Activated CD8-positive, alpha-beta memory T cell treated with anti-CD3 and anti-CD28 coated beads, Interleukin-2, amount 50 U/mL, for 4 hours (primary cell): ENCODE data around the gene CRABP1.

ENCODE experiments used
- DNase-seq: peaks from one replicate; pipeline ENCODE4 v3.0.0-alpha.2; 2020

The CRABP1 gene

GRCh38 chr15:78317145-78317836 lies 22.9 kb upstream of the CRABP1 start:
- no peak for DNase-seq

- DNase-seq: no peak
Measured at GRCh38 chr15:78319588-78319987, 20.6 kb upstream of the CRABP1 start.

- DNase-seq: no peak
Measured at GRCh38 chr15:78320183-78320582, 20.0 kb upstream of the CRABP1 start.

- DNase-seq: no peak
Measured at GRCh38 chr15:78321041-78321570, 19.0 kb upstream of the CRABP1 start.

GRCh38 chr15:78321786-78322185 lies 18.4 kb upstream of the CRABP1 start:
- no peak for DNase-seq

GRCh38 chr15:78322243-78322642 lies 17.9 kb upstream of the CRABP1 start:
- no peak for DNase-seq

- no peak for DNase-seq
Measured at GRCh38 chr15:78322724-78323521, 17.2 kb upstream of the CRABP1 start.

- DNase-seq: no peak
Measured at GRCh38 chr15:78323693-78324092, 16.5 kb upstream of the CRABP1 start.

- no peak for DNase-seq
Measured at GRCh38 chr15:78324144-78324543, 16.0 kb upstream of the CRABP1 start.

- DNase-seq: no peak
Measured at GRCh38 chr15:78325092-78325843, 14.9 kb upstream of the CRABP1 start.

- no peak for DNase-seq
Measured at GRCh38 chr15:78327466-78327865, 12.7 kb upstream of the CRABP1 start.

- no peak for DNase-seq
Measured at GRCh38 chr15:78329625-78330024, 10.5 kb upstream of the CRABP1 start.

- no peak for DNase-seq
Measured at GRCh38 chr15:78334845-78335244, 5.3 kb upstream of the CRABP1 start.

GRCh38 chr15:78335985-78336384 lies 4.2 kb upstream of the CRABP1 start:
- no peak for DNase-seq

GRCh38 chr15:78338781-78339180 lies 1.4 kb upstream of the CRABP1 start:
- DNase-seq: no peak

GRCh38 chr15:78339559-78339958 lies 594 bp upstream of the CRABP1 start:
- no peak for DNase-seq

GRCh38 chr15:78341057-78341987 lies 1.2 kb downstream of the CRABP1 start:
- DNase-seq: no peak

- no peak for DNase-seq
Measured at GRCh38 chr15:78342021-78342420, 1.9 kb downstream of the CRABP1 start.

GRCh38 chr15:78343276-78344060 lies 3.3 kb downstream of the CRABP1 start:
- no peak for DNase-seq

GRCh38 chr15:78345396-78346125 lies 5.4 kb downstream of the CRABP1 start:
- no peak for DNase-seq
